RWPE2 (cell line): ENCODE data around the gene TEPSIN.
A peak's percentile ranks its signal among the peaks of the same experiment; 100 is the strongest.

ENCODE experiments used
- ATAC-seq: fragments of 200-7000 bp; cut with Tn5 transposase; 3 replicates; pipeline ENCODE4 v1.9.1; 2021; ENCODE audit warnings: low read depth
- DNase-seq: peaks from one replicate; pipeline ENCODE4 v3.0.0-alpha.2; 2020; ENCODE audit warnings: low spot score
- H3K27ac ChIP-seq: fragments of 450-650 bp; 2 replicates; pipeline ENCODE4 v1.5.1; 2017; ENCODE audit warnings: mild to moderate bottlenecking; ENCODE audit not compliant: poor library complexity, severe bottlenecking
- H3K27me3 ChIP-seq: fragments of 250-450 bp; sonication (Bioruptor Pico); 2 replicates; pipeline ENCODE4 v1.5.1; 2021; ENCODE audit warnings: mild to moderate bottlenecking, moderate library complexity; ENCODE audit not compliant: insufficient read depth, poor library complexity, severe bottlenecking
- H3K36me3 ChIP-seq: fragments of 250-450 bp; sonication (Bioruptor Pico); 2 replicates; pipeline ENCODE4 v1.5.1; 2020; ENCODE audit warnings: low read depth, mild to moderate bottlenecking, moderate library complexity
- H3K4me1 ChIP-seq: fragments of 250-450 bp; sonication (Bioruptor Pico); 2 replicates; pipeline ENCODE4 v1.5.1; 2021; ENCODE audit warnings: mild to moderate bottlenecking, moderate library complexity; ENCODE audit not compliant: insufficient read depth, poor library complexity, severe bottlenecking
- H3K4me3 ChIP-seq: fragments of 250-450 bp; sonication (Bioruptor Pico); 2 replicates; pipeline ENCODE4 v1.5.1; 2021; ENCODE audit warnings: mild to moderate bottlenecking, moderate library complexity; ENCODE audit not compliant: severe bottlenecking
- H3K9me3 ChIP-seq: fragments of 250-450 bp; sonication (Bioruptor Pico); 2 replicates; pipeline ENCODE4 v1.5.1; 2021; ENCODE audit warnings: mild to moderate bottlenecking, moderate library complexity; ENCODE audit not compliant: severe bottlenecking
- CTCF ChIP-seq: fragments of 450-650 bp; IDR thresholded peaks from one replicate; pipeline ENCODE4 v1.5.1; 2017; ENCODE audit warnings: mild to moderate bottlenecking, moderate library complexity; ENCODE audit not compliant: poor library complexity, severe bottlenecking

Gene TEPSIN

GRCh38 chr17:81253358-81254131 is 14.7 kb upstream of the TEPSIN start:
- Histone ChIP-seq H3K27me3 (no peaks in the 10 kb centered on the region), H3K4me3 (no peak overlapping the region), H3K9me3 (no peaks in the 10 kb centered on the region), H3K4me1 (peaks cover 7% of the 10 kb centered on the region), H3K36me3 (peaks cover 23% of the 10 kb centered on the region), H3K27ac (no peak overlapping the region)
- DNase-seq (no peak), ATAC-seq (no peak)
- TF ChIP-seq CTCF, result peak; percentile 76

GRCh38 chr17:81252987-81253329 is 14.1 kb upstream of the TEPSIN start:
- TF ChIP-seq CTCF, result no peak
- H3K4me3 ChIP-seq, result no peak overlapping the region
- H3K36me3 ChIP-seq, result peaks cover 23% of the 10 kb centered on the region
- no peak overlapping the region for H3K27ac ChIP-seq
- peaks cover 7% of the 10 kb centered on the region for H3K4me1 ChIP-seq
- no peaks in the 10 kb centered on the region for H3K27me3 ChIP-seq
- H3K9me3 ChIP-seq, result no peaks in the 10 kb centered on the region
- DNase-seq (no peak), ATAC-seq (no peak)

- Histone ChIP-seq H3K36me3 (peaks cover 23% of the 10 kb centered on the region), H3K27me3 (no peaks in the 10 kb centered on the region), H3K4me1 (peaks cover 7% of the 10 kb centered on the region), H3K27ac (no peak overlapping the region), H3K4me3 (no peak overlapping the region), H3K9me3 (no peaks in the 10 kb centered on the region)
- no peak for TF ChIP-seq CTCF
- no peak for ATAC-seq
- no peak for DNase-seq
These were observed 13.6 kb upstream of the TEPSIN start for GRCh38 chr17:81252326-81252986.

GRCh38 chr17:81251709-81252301 is 12.9 kb upstream of the TEPSIN start:
- H3K4me1 ChIP-seq, result peaks cover 7% of the 10 kb centered on the region
- TF ChIP-seq CTCF, result no peak
- ATAC-seq (no peak), DNase-seq (no peak)
- no peaks in the 10 kb centered on the region for H3K27me3 ChIP-seq
- no peaks in the 10 kb centered on the region for H3K9me3 ChIP-seq
- peaks cover 23% of the 10 kb centered on the region for H3K36me3 ChIP-seq
- no peak overlapping the region for H3K27ac ChIP-seq
- H3K4me3 ChIP-seq, result no peak overlapping the region
